GM19452 (cell line): ENCODE results near the gene JMJD8.

Experiments used
- ATAC-seq: cut with Tn5 transposase; IDR thresholded peaks from one replicate; pipeline ENCODE4 v1.9.1; 2021; ENCODE audit not compliant: unreplicated experiment

The JMJD8 gene

DNA sequence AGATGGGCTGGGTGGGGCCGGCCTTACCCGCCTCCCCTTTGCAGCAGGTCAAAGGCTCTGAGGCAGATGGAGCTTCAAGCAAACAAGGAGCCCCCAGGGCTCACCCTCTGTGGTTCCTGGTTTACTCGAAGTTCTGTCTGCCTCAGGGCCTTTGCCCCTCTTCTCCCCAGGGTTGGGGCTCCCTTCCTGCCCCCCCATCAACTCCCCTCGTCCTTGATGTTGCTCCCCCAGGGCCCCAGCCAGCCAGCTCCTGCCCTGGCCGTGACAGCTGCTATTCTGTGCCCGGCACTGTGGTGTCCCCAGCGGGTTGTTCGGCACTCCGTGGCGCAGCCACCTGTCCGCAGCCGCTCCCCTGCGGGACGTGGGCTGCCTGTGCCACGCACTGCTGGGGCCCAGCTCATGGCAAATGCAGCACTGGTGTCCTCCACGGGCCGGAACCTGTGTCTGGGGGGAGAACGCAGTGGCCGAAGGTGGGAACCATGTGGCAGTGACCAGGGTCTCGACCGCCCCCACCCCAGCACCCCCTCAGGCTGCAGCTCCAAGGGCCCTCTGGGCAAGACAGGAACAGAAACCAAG is 26.5 kb upstream of the JMJD8 start:
- no peak for ATAC-seq

DNA sequence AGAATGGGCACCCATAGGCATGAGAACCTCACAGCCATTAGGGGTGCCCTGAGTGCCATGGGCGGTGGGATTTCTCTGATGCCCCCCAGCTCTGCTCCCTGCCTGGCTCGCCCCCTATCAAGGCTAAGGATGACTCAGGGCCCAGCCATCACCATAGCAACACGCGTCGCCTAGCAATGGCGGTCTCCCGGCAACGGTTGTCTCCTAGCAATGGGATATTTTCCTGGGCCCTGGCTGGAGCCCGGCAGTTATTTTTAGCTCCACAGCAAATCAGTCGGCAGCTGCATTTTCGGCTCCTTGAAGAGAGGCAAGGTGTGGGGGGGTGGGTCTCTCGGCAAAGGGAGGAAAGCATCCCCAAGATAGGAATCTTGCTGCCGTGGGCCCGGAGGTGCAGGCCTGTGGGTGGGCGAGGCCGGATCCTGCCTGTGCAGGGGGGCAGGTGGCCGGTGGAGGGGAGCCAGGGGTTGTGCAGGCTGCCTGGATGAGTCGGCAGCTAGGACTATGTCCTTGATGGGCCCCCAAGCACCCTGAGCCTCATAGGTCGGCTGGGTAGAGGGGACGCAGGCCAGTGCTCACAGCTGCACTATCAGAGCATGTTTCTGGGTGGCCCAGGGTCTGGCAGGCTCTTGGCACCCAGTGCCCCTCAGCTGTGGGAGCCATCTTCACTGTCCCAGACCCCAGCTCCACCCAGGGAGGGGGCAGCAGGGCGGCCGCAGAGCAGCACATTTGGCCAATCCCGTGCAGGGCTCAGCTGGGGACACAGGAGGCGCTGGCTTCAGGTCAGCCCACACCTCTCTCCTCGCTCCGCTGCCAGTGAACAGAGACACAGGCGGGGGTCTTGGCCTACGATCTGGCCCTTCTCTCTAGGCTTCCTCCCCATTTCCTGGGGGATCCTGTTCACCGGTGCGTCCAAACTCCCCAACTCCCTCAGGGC is 25.7 kb upstream of the JMJD8 start:
- no peak for ATAC-seq

DNA sequence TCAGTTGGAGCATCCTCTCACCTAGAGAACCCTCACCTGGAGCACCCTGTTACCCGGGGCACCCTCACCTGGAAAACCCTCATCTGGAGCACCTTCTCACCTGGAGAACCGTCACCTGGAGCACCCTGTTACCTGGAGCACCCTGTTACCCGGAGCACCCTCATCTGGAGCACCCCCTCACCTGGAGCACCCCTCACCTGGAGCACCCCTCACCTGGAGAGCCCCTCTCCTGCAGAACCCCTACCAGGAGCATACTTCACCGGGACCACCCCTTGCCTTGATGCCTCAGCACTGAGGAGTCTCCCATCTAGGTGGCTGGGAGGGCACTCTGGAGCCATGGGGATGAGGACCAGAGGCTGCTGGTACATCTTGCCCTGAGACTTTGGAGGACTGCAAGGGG is 24.8 kb upstream of the JMJD8 start:
- no peak for ATAC-seq

DNA sequence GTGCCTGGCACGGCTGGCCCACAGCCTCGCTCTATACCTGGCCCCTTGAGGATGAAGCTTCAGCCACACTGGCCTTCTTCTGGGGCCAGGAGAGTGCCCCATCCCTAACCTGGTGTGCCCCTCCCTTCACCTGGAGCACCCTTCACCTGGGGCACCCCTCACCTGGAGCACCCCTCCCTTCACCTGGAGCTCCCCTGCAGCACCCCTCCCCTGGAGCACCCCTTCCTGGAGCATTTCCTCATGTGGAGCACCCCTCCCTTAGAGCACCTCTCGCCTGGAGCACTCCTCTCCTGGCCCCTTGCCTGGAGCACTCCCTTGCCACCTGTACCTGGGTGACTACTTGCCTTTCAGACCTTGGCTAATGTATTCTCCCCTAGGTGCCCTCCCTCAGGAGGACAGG is 23.9 kb upstream of the JMJD8 start:
- no peak for ATAC-seq

DNA sequence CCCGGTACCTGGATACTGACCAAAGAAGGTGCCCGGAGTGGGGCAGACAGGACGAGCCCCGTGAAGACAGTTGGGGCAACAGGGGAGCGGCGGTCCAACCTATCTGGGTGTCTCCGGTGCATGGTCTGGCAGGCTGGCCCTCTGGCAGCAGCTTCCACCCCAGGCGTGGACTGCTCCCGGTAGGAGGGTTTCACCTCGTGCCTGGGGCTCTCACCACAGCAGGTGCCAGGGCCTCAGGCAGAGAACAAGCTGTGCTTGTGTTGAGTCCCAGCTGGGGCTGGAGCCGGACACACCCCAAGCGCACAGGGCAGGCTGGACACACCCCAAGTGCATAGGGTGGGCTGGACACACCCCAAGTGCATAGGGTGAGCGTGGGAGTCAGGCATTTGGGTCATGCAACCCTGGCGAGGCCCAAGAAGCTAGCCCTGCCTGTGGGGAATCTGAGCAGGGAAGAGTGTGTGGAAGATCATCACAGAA is 23.0 kb upstream of the JMJD8 start:
- ATAC-seq = no peak

DNA sequence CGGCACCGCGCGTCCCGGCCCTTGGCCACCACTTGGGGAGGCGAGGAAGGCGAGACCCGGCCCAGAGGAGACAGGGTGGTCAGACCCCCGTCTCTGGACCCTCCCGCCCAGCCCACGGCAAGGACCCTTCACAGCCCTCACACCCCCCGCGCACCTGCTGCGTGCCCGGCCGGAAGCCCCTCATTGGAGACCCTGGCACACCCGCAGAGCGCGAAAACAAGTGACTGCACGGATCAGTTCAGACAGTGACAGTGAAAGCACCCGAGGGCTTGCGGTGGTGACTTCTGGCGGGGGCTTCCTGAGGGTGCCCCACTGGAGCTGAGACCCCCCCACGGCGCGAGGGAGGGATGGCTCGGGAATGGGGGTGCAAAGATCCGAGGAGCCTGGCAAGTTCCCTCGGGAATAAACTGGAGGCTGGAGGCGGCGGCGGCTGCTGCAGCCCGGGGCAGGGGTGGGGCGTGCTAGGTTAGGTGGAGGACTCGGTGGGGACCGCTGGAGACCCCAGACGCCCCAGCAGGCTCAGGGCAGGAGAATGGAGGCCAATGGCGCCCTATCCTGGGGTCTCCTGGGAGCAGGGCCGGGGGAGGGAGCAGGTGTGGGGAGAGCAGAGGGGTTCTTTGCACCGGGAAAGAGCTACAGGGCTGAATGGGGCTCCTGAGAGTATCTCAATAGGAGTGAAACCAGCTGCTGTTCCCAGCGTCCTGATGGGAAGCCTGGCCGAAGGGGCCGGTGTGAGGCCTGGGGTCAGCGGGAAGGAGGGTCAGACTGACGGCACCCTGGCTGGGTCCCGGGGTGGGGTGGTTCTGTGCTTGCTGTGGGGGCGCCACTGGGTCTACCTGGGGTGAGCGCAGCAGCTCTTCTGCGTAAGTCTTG is 22.3 kb upstream of the JMJD8 start:
- ATAC-seq = no peak

DNA sequence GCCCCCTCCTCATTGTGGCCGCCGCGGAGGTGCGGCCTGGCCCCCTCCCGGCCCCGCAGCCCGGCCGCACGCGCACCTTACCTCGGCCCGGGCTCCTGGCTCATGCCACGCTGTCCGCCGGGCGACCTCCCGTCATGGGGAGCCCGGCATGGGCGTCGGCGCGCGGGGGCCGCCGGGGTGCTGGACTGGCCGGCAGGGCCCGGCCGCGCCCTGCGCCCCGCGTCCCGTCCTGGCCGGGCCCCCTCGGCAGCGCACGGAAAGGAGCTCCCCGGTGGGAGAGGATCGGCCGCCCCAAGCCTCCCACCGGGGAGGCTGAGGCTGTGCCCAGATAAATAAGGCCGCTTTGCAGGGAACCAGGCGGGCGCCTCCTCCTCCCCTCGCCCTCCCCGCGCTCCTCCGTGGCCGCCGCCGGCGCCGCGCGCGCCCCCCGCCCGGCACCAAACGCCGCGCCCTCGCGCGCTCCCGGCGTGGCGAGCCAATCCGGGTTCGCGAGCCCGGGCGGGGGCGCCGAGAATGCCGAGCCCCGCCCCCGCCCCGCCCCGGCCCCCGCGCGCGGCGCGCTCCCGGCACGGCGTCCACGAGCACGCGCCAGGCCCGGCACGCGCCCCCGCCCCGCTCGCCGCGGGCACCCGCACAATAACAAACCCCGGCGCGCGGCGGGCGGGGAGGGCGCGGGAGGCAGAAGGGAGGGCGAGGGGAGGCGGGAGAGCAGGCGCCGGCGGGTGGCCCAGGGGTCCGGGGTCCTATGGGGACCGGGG is 21.5 kb upstream of the JMJD8 start, which contains the start of gene FBXL16:
TSS of gene FBXL16 (minus strand) at position 371 of the 758 bp plus-strand sequence. CDS start 8,396 bp downstream, outside the sequence.
- no peak for ATAC-seq

DNA sequence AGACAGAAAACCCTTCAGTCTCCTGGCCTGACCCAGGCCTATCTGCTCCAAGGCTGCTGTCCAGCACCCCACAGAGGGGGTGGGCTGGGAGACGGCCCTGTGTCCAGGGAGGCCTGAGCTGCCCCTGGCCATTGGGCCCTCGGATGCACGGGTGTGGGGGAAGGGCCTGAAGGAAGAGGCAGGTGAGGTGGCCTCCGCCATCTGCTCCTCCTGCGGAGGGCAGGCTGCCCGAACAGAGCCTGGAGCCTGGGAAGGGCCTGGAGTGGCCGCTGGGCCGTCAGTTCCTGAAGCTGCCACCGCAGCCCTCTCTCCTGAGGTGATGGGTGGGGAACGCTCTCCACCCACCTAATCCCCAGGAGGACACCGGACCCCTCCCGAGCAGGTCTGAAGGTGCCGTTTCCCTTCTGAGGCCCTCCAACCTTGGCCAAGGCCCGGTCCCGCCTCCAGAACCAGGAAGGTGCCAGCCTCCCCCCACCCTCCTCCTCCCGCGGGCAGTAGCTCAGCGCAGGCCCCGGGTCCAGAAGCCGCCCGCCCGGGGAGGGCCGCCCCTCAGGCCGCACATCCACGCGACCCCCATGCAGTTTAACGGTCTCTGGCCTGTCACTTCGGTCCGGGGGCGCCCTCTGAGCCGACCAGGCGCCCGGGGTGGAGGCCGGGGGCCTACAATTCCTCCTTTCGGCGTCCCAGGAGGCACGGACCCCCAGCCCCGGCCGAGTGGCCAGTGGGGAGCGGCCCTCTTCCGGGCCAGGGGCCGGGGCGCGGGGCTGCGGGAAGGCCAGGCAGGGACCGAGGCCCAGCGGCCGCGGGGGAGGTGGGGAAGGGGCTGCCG is 20.6 kb upstream of the JMJD8 start:
- ATAC-seq = no peak

DNA sequence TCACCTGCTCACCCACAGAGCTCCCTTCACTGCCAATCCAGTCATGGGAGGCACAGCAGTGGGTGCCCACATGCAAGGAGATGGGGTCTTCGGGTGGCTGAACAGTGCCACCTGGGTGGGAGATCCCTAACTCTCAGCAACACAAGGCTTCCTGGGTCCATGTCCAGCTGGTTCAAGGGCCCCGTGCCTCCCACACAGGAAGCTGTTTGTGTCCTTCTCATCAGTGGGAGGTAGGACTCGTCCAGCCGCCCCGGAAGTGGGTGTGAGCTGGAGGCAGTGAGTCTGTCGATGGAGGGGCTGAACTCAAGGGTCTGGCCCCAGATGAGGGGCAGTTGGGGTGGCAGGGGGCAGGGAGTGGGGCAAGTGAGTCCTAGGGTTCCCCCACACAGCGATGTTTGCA is 19.9 kb upstream of the JMJD8 start:
- no peak for ATAC-seq

DNA sequence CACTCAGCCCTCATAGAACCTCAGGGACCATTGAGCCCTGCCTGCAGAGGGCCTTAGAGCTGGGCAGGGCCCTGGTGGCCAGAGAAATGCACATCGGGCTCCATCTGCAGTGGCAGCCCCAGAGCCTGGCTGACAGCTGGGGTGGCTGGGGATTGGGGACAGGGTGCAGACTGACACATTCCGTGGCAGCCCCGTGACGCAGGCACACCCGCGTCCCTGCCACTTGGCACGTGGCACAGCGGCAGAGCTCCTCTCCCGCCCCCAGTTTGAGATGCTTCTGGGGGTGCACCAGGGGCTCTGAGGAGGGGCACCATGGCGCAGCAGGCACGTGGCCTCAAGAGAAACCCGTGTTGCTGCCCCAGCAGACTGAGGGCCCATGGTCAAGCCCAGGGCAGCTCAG is 19.3 kb upstream of the JMJD8 start:
- ATAC-seq = no peak

DNA sequence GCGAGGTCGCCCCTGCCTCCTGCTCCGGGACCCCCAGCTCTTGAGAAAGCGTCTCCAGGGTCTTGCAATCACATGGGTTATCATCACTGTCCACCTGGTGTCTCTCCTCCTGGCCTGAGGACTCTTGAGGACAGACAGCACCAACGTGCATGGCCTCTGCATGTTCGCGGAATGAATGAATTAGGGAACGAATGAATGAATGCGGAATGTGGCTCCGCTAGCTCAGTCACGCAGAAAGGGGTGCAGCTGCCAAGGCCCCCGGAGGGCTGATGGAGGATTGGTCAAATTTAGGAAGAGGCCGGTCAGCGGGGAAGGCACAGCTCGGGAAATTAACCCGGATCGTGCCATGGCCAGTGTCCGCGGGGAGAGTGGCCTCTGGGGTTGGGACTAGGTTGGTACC is 18.2 kb upstream of the JMJD8 start:
- no peak for ATAC-seq

DNA sequence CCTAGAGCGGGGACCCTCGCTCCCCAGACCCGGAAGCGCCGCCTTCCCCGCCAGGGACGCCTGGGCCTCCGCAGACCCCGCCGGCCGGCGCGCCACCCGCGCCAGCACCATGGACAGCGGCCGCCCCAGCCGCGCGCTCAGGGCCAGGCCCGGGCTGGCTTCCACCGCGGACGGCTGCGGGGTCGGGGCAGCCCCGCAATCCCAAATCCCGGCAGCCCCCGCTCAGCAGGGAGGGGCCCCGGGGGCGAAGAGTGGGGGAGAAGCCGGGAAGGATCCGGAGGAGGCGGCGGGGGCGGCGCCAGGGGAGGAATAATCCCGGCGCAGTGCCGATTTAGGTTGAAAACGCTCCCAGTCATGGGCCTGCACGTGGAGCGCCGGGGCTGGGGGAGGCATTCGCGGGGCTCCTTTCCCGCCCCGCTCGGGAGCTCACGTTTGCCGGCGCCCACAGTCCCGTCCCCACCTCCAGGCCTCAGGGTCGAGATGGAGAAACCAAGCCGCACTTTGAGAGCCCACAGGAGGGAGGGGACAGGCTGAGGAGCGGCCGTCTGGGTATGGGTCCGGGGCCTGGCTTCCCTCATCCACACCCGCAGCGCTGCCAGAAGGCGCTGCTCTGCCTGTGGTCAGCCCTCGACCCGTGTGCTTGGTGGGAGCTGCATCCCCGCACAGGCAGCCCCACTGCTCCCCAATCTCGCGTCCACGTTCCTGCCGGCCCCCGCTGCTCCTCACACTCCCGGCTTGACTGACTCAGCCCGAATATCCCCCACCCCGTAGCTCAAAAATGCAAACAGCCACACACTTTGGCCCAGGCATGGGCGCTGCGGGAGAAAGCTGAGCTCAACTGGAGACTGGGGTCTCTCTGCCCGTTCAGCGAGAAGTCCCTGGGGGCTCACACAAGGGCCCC is 16.8 kb upstream of the JMJD8 start:
- no peak for ATAC-seq

DNA sequence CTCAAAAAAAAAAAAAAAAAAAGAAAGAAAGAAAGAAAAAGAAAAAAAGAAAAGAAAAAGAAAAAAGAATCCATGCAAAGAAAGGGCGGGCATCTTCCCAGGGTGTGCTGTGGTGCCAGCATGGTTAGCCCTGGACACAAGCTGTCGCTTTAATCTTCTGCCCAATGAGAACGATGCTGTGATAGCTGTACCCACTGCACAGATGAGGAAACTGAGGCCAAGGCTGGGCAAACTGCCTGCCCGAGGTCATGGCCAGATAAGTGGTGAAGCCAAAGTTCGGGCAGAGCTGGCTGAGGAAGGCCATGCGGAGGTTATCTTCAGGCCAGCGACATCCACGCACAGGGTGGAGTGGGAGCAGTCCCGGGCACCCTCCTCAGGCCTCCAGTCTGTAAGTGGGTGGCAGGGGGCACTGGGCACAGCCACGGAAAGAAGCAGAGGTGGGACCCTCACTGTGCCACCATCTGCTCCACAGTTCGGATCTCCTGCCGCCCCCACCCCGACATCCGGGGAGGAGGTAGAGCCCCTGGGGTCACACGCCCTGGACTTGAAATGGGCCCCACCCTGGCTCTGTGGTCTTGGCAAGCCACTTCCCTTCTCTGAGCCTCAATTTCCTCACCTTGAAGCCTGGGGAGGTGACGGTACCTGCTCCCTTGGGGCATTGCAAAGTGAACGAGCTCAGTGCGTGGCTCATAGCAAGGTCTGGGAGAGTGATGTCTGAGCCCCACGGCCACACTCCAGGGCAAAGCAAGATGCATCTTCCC is 15.0 kb upstream of the JMJD8 start:
- no peak for ATAC-seq

DNA sequence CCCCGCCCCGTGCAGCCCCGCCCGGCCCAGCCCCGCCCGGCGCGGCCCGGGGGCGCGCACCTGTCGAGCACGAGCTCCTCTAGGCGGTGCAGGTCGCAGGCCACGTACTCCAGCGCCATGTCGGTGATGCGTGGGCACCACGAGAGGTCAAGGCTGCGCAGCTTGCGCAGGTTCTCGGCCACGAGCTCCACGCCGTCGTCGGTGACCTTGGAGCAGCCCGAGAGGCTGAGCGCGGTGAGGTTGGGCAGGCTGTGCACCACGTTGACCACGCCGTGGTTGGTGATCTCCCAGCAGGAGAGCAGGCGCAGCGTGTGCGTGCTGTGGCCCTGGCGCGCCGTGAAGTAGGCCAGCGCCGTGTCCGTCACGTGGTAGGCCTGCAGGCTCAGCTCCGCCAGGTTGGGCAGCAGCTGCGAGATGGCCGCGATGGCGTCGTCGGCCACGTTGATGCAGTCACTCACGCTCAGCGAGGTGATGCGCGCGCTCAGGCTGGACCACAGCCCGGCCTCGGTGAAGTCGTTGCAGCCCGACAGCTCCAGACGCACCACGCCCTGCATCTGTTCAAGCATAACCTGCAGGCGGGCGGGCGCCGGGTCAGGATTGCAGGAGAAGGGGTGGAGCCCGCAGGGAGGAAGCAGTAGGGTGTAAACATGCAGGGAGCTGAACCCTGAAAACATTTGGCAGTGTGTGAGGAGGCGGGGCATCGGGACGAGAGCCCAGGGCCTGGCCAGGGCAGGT is 11.4 kb upstream of the JMJD8 start:
- ATAC-seq = no peak

DNA sequence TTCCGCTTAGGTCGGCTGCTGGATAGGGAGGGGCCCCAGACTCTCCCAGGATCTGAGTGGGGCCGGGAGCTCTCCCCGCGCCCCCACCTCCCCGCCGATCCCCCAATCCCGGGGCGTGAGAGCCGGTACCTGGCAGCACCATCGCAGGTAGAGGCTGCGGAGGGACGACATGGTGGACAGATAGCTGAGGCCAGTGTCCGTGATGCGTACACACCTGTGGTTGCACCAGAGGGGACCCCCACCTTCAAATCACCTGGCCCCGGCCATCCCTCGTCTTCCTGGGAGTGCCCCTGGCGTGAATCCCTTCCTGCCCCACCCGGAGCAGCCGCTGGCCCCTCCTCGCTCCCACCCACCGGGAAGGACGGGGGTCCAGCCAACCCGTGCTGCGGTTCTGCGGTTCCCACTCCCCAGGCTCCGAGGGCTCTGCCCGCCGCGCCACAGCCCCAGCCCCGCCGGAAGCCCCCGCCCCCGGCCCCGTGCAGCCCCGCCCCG is 10.8 kb upstream of the JMJD8 start:
- no peak for ATAC-seq

DNA sequence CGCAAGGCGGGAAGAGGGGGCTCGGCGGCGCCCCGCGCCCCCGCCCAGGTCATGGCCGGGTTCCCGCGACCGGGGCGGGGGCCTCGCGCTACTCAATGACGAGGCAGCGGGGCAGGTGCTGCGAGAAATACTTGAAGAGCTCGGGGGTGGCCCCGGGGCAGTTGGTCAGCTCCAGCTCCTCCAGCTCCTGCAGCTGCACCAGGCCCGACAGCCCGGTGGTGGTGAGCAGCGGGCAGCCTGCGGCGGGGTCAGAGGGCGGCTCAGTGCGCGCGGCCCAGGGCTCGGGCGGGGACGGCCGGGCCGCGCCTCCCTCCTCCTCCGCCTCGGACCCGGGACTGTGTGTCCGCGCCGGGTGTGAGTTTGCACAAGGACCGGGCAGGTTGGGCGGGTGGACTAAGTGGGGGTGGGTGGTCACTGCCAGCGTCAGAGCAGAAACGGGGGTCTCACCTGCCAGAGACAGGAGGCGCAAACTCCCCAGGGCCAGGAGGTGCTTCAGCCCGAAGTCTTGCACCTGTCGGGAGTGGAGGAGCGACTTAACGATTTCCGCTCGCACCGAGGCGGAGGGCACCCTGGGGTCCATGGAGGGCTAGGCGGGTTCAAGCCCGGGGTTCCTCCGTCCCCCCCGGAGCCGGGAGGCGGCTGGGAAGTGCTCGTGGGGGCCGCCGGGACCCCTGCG is 10.2 kb upstream of the JMJD8 start:
- no peak for ATAC-seq

DNA sequence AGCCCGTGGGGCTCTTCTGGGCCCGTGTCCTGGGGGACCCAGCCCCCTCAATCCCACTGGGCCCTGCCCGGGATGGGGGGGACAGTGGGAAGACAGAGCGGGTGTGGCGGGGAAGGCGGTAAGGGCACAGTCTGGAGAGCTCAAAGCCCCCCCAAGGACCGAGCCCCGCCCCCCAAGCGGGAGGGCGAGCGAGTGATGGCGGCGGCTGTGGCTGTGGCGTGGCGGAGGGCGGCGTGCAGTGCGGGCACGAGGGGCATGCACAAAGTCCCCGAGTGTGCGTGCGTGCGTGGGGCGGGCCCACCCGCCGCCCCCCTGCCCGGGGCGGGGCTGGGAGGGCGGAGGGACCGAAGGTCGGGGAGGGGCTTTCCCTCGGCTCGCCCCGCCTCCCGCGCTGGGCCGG is 9.6 kb upstream of the JMJD8 start:
- ATAC-seq = no peak
